Measurements from ENCODE around the gene BMPR1B. TPM values are rescaled to one million over a fixed set of nuclear protein-coding genes. Genes with fewer than 3 reads are reported as not detected.

Gene BMPR1B
- total and polyA plus RNA-seq, 2 of the 4 experiments (the other 2 are of a cell fraction) = 0.24 to 0.90 TPM

GRCh38 chr4:94827481-94828110 lies 69.8 kb downstream of the BMPR1B start (continued):
- TF ChIP-seq BHLHE40 (IDR thresholded peaks at IDR 0.05; ENCODE audit: low read depth, low read length) = peak; percentile 99

GRCh38 chr4:94828882-94829281 lies 71.1 kb downstream of the BMPR1B start:
- Histone ChIP-seq H4K20me1 (ENCODE audit: insufficient read depth, low read length) (no peaks in the 10 kb centered on the region), H3K79me1 (ENCODE audit: low read depth in 1 of 2, low read length in 2 of 2) (no peaks in the 10 kb centered on the region), H3K9me3 (ENCODE audit: control insufficient read depth, insufficient read depth, low read length) (no peaks in the 10 kb centered on the region), H2AK9ac (replicated peaks; ENCODE audit: low read depth, low read length, poor library complexity) (no peak overlapping the region), H2BK5ac (ENCODE audit: low read depth, low read length, poor library complexity, severe bottlenecking) (no peak overlapping the region), H2AK5ac (ENCODE audit: low read depth, low read length) (no peak overlapping the region), H3K4me2 (ENCODE audit: low read depth, low read length) (no peak overlapping the region), H4K8ac (ENCODE audit: low read depth in 2 of 2, low read length in 2 of 2) (no peak overlapping the region), H2BK120ac (ENCODE audit: low read depth, low read length) (0 out of 2 replicates have a peak overlapping the region, but pooled peaks have one; percentile 7), H3K4me3 (ENCODE audit: insufficient read depth, low read depth, low read length) (no peak overlapping the region), H3K56ac (ENCODE audit: extremely low read depth, insufficient read depth, low read length) (no peak overlapping the region), H3K18ac (ENCODE audit: low read depth, low read length) (no peak overlapping the region), H2BK20ac (ENCODE audit: low read depth, low read length) (no peak overlapping the region), H3K27ac (ENCODE audit: insufficient read depth, low read length) (no peak overlapping the region), H4K5ac (ENCODE audit: low read depth, low read length) (no peak overlapping the region), H3K14ac (replicated peaks; ENCODE audit: low read depth, low read length) (no peak overlapping the region), H3K9me1 (ENCODE audit: insufficient read depth, low read length) (peaks cover 3% of the 10 kb centered on the region; the same call in 1 of the 2 replicates), H2BK15ac (ENCODE audit: low read depth, low read length) (no peak overlapping the region; the same call in 2 of the 3 replicates), H3K36me3 (ENCODE audit: control insufficient read depth, insufficient read depth, low read length) (no peaks in the 10 kb centered on the region), H4K91ac (ENCODE audit: insufficient read depth, low read depth, low read length) (no peak overlapping the region), H3K23ac (ENCODE audit: low read depth, low read length) (no peak overlapping the region), H2AFZ (replicated peaks; ENCODE audit: low read length, poor library complexity) (no peak overlapping the region), H3K27me3 (ENCODE audit: control insufficient read depth, insufficient read depth, low read length) (no peaks in the 10 kb centered on the region; the same call in 1 of the 2 replicates), H3K4me1 (ENCODE audit: control insufficient read depth, insufficient read depth, low read length) (peaks cover 2% of the 10 kb centered on the region; the same call in 1 of the 2 replicates), H3K4ac (ENCODE audit: low read depth, low read length) (no peak overlapping the region), H3K9ac (ENCODE audit: low read depth, low read length) (no peak overlapping the region)
- ATAC-seq (ENCODE audit: low read depth) (no peak), DNase-seq (no peak)
- intact Hi-C loops (cut with micrococcal nuclease) = loop anchor here (5.0 kb wide), 1 partner anchor 48 kb away; no protein-coding TSS in a partner anchor
- in situ Hi-C loops (cut with MboI; ENCODE audit: low sequenced_read_pairs) = no loop called here
- CTCF ChIA-PET = interaction anchor here (0.6 kb wide), 1 partner anchor 54 kb away, joined by 5 read pairs; no protein-coding TSS in a partner anchor
- no TSS peak for BruUV-seq (replicated peaks)
- dilution Hi-C loops (cut with HindIII; ENCODE audit: low sequenced_read_pairs, unreplicated experiment) = no loop called here
- POLR2A ChIA-PET (ENCODE audit: unreplicated experiment) = no interaction called here
- no CpG with 5 or more reads among the region's 1 CpG for WGBS, 2 experiments (ENCODE audit: extremely low coverage in 2 of 2, insufficient read length in 1 of 2)
- no peak for TF ChIP-seq MAFK (IDR thresholded peaks at IDR 0.05; ENCODE audit: low read depth, low read length)
- TF ChIP-seq RAD21 (IDR thresholded peaks at IDR 0.05; ENCODE audit: low read length) = no peak
- TF ChIP-seq RFX5 (IDR thresholded peaks at IDR 0.05; ENCODE audit: low read depth, low read length) = no peak
- TF ChIP-seq SMC3 (IDR thresholded peaks at IDR 0.05; ENCODE audit: low read depth, low read length) = no peak
- TF ChIP-seq NFE2L2 (IDR thresholded peaks at IDR 0.05; ENCODE audit: low read depth, low read length) = no peak
- TF ChIP-seq USF2 (IDR thresholded peaks at IDR 0.05; ENCODE audit: low read depth, low read length) = no peak
- TF ChIP-seq ELK1 (IDR thresholded peaks at IDR 0.05; ENCODE audit: borderline replicate concordance, low read depth, low read length) = no peak
- no peak for TF ChIP-seq MXI1 (IDR thresholded peaks at IDR 0.05; ENCODE audit: borderline replicate concordance, low read depth, low read length)
- TF ChIP-seq CEBPB (IDR thresholded peaks at IDR 0.05; ENCODE audit: low read depth, low read length) = no peak
- TF ChIP-seq CTCF (conservative IDR thresholded peaks at IDR 0.05; ENCODE audit: low read depth, low read length) = no peak
- no peak for TF ChIP-seq RCOR1 (IDR thresholded peaks at IDR 0.05; ENCODE audit: insufficient replicate concordance, low read length)
- TF ChIP-seq FOS (IDR thresholded peaks at IDR 0.05; ENCODE audit: low read depth, low read length) = no peak

All from IMR-90 (cell line).